Heart left ventricle (tissue), 13 donors: ENCODE results near the gene TENM3.

Source experiments
- CTCF ChIP-seq, 12 donors: fragments of 200-600 bp; sonication (generic) in 4 of 12; IDR thresholded peaks; one replicate each; pipeline versions ENCODE4 v1.5.0 to v1.8.0; 2018 to 2022; ENCODE audit warnings: antibody characterized with exemption in 12 of 12, mild to moderate bottlenecking in 5 of 12
- POLR2A ChIP-seq, 2 donors: fragments of 450-650 bp; IDR thresholded peaks; one replicate each; pipeline ENCODE4 v1.6.1; 2017; ENCODE audit warnings: antibody characterized with exemption in 2 of 2, mild to moderate bottlenecking in 2 of 2, moderate library complexity in 2 of 2
- donor health status: ischemic (EF 13 %, LVEDD 7.1; RV severe dilation, severe dysfunction).
- donor health status: DM: no; HTN: yes; CAD: no.
- donor health status: DM: no; HTN: no; CAD: no.
- donor health status: ischemic (EF 25% LVEDD 6.9; RV normal size, moderate dysfunction).
- donor health status: ischemic (EF 25% LVEDD 5.7; RV mildly dilated, moderate dysfunction).
- donor health status: ischemic (EF 35%, LVEDD 5.7; RV mildly dilated, moderate dysfunction).
- donor health status: nonischemic (EF 11% LVEDD 7.7; RV severe dilation, severe dysfunction).
- donor health status: DM: yes; HTN: yes; CAD: no.
- donor health status: PGD.
- donor health status: ischemic (EF 29% LVEDD 5.4; RV normal size, mild dysfunction).
- donor health status: nonischemic (EF 23%, LVEDD 6.1; RV moderate dilation, normal function).

DNA sequence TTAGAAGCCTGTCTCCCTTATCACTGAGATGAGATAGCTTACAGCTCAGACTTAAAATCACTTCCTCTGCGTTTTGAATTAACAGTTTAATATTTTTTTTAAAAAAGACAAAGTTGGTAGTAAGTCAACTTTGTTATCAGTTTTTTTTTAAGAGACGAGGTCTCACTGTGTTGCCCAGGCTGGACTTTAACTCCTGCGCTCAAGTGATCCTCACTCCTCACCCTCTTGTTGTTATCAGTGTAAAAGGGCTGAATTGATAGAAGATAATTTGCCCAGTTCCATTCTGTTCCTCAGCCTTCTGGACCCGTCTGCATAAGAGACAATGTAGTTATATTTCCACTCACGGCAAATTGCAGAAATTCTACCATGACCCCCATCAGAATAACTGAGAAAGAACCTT is 428.5 kb downstream of the TENM3 start:
- TF ChIP-seq CTCF (IDR thresholded peaks at IDR 0.05) (no peak), POLR2A (IDR thresholded peaks at IDR 0.05) (no peak)
